Measurements from ENCODE around the gene UNKL.

UNKL gene

DNA sequence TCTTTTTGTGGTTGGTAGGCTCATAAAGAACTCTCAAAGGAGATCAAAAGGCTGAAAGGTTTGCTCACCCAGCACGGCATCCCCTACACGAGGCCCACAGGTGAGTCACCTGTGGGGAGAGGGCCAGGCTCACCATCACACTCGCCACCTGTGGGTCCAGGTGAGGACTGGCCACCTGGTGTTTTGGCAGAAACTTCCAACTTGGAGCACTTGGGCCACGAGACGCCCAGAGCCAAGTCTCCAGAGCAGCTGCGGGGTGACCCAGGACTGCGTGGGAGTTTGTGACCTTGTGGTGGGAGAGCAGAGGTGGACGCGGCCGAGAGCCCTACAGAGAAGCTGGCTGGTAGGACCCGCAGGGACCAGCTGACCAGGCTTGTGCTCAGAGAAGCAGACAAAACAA is 51.7 kb downstream of the UNKL start:
- Histone ChIP-seq H3K79me2 (ENCODE audit: insufficient read depth, low read length) (no peaks in the 10 kb centered on the region), H3K36me3 (ENCODE audit: low read length) (no peaks in the 10 kb centered on the region), H2AFZ (ENCODE audit: low read depth, low read length, severe bottlenecking) (no peak overlapping the region), H3K27me3 (ENCODE audit: low read length) (no peaks in the 10 kb centered on the region), H3K9me2 (replicated peaks; ENCODE audit: insufficient read depth, low read length) (no peaks in the 10 kb centered on the region), H3K9ac (ENCODE audit: low read length) (no peak overlapping the region), H3F3A (ENCODE audit: insufficient read depth) (peaks cover 4% of the 10 kb centered on the region; the same call in 1 of the 2 replicates), H3K27ac (ENCODE audit: low read depth, low read length) (no peak overlapping the region), H3K9me3 (ENCODE audit: insufficient read depth, low read length) (no peaks in the 10 kb centered on the region), H3K4me3 (ENCODE audit: insufficient read depth, low read length, poor library complexity, severe bottlenecking) (no peak overlapping the region), H3K4me2 (ENCODE audit: low read depth, low read length, poor library complexity, severe bottlenecking) (no peak overlapping the region), H4K20me1 (ENCODE audit: low read depth, low read length) (no peaks in the 10 kb centered on the region)
- no peak for TF ChIP-seq EZH2phosphoT487 (conservative IDR thresholded peaks at IDR 0.05; ENCODE audit: low read length)
- TF ChIP-seq, protein P1, sequence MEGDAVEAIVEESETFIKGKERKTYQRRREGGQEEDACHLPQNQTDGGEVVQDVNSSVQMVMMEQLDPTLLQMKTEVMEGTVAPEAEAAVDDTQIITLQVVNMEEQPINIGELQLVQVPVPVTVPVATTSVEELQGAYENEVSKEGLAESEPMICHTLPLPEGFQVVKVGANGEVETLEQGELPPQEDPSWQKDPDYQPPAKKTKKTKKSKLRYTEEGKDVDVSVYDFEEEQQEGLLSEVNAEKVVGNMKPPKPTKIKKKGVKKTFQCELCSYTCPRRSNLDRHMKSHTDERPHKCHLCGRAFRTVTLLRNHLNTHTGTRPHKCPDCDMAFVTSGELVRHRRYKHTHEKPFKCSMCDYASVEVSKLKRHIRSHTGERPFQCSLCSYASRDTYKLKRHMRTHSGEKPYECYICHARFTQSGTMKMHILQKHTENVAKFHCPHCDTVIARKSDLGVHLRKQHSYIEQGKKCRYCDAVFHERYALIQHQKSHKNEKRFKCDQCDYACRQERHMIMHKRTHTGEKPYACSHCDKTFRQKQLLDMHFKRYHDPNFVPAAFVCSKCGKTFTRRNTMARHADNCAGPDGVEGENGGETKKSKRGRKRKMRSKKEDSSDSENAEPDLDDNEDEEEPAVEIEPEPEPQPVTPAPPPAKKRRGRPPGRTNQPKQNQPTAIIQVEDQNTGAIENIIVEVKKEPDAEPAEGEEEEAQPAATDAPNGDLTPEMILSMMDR (IDR thresholded peaks at IDR 0.05; ENCODE audit: insufficient read depth, low read length, poor library complexity, severe bottlenecking): no peak

GRCh38 chr16:1361685-1362360 is 52.7 kb downstream of the UNKL start:
- Histone ChIP-seq H3K9ac (ENCODE audit: low read length) (no peak overlapping the region), H3K9me2 (replicated peaks; ENCODE audit: insufficient read depth, low read length) (no peaks in the 10 kb centered on the region), H3K27me3 (ENCODE audit: low read length) (no peaks in the 10 kb centered on the region), H3K27ac (ENCODE audit: low read depth, low read length) (no peak overlapping the region), H3K9me3 (ENCODE audit: insufficient read depth, low read length) (no peaks in the 10 kb centered on the region), H3K4me2 (ENCODE audit: low read depth, low read length, poor library complexity, severe bottlenecking) (no peak overlapping the region), H3K79me2 (ENCODE audit: insufficient read depth, low read length) (no peaks in the 10 kb centered on the region), H3K4me3 (ENCODE audit: insufficient read depth, low read length, poor library complexity, severe bottlenecking) (no peak overlapping the region), H3F3A (ENCODE audit: insufficient read depth) (peaks cover 4% of the 10 kb centered on the region; the same call in 1 of the 2 replicates), H4K20me1 (ENCODE audit: low read depth, low read length) (no peaks in the 10 kb centered on the region), H3K36me3 (ENCODE audit: low read length) (no peaks in the 10 kb centered on the region), H2AFZ (ENCODE audit: low read depth, low read length, severe bottlenecking) (no peak overlapping the region)
- TF ChIP-seq EZH2phosphoT487 (conservative IDR thresholded peaks at IDR 0.05; ENCODE audit: low read length): no peak
- TF ChIP-seq, protein P1 (IDR thresholded peaks at IDR 0.05; ENCODE audit: insufficient read depth, low read length, poor library complexity, severe bottlenecking): no peak

DNA sequence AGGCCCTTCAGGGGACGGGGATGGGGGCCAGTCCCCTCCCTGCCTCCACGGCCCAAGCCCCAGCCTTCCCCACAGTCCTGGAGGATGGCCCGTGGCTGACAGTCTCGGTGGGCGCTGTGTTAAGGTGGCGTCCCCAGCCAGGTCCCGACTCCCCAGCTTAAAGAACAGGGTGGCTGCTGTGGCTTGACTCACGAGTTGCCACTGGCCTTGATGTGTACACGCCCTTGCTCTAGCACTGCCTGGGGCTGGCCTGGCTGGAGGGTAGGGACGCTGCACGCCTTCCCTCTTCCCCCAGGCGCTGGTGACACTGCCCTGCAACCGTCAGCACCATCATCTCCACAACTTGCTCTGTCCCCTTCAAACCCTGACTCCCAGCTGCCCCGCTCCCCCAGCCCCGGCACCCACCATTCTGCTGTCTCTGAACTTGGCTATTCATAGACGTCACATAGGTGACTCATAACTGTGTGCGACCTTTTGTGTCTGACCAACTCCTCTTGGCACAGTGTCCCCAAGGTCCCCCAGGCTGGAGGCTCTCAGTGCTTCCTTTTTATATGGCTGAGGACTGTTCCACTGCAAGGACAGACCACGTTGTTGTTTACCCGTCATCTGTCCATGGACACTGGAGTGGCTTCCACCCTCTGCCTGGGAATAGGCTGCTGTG is 56.5 kb downstream of the UNKL start:
- Histone ChIP-seq H4K20me1 (ENCODE audit: low read depth, low read length) (no peaks in the 10 kb centered on the region), H3K9me3 (ENCODE audit: insufficient read depth, low read length) (no peaks in the 10 kb centered on the region), H3K9ac (ENCODE audit: low read length) (no peak overlapping the region), H3K27ac (ENCODE audit: low read depth, low read length) (no peak overlapping the region), H3K9me2 (replicated peaks; ENCODE audit: insufficient read depth, low read length) (no peaks in the 10 kb centered on the region), H3K36me3 (ENCODE audit: low read length) (no peaks in the 10 kb centered on the region), H3K4me2 (ENCODE audit: low read depth, low read length, poor library complexity, severe bottlenecking) (no peak overlapping the region), H2AFZ (ENCODE audit: low read depth, low read length, severe bottlenecking) (no peak overlapping the region), H3F3A (ENCODE audit: insufficient read depth) (0 out of 2 replicates have a peak, but pooled peaks cover 4% of the 10 kb centered on the region), H3K4me3 (ENCODE audit: insufficient read depth, low read length, poor library complexity, severe bottlenecking) (no peak overlapping the region), H3K27me3 (ENCODE audit: low read length) (no peaks in the 10 kb centered on the region), H3K79me2 (ENCODE audit: insufficient read depth, low read length) (peaks cover 26% of the 10 kb centered on the region)
- TF ChIP-seq EZH2phosphoT487 (conservative IDR thresholded peaks at IDR 0.05; ENCODE audit: low read length): no peak
- TF ChIP-seq, protein P1 (IDR thresholded peaks at IDR 0.05; ENCODE audit: insufficient read depth, low read length, poor library complexity, severe bottlenecking): no peak
